Memory B cell (primary cell): Measurements from ENCODE around the gene TRAPPC6A.

Source experiments
- ATAC-seq: fragments of 150-1000 bp; cut with Tn5 transposase; 2 replicates; pipeline ENCODE4 v1.10.0; 2021; ENCODE audit warnings: low read depth, mild to moderate bottlenecking, moderate library complexity
- DNase-seq, 2 donors: peaks; one replicate each; pipeline ENCODE4 v3.0.0; 2022; ENCODE audit warnings: low spot score in 2 of 2
- H3K27ac Mint-ChIP-seq: one replicate; pipeline ENCODE4 v1.8.0; 2022; ENCODE audit warnings: mild to moderate bottlenecking, moderate library complexity, mixed read lengths
- H3K27me3 Mint-ChIP-seq: one replicate; pipeline ENCODE4 v1.8.0; 2022; ENCODE audit warnings: mixed read lengths
- H3K36me3 Mint-ChIP-seq: one replicate; pipeline ENCODE4 v1.8.0; 2022; ENCODE audit warnings: mild to moderate bottlenecking, mixed read lengths
- H3K4me1 Mint-ChIP-seq: one replicate; pipeline ENCODE4 v1.8.0; 2022; ENCODE audit warnings: mixed read lengths
- H3K4me3 Mint-ChIP-seq: one replicate; pipeline ENCODE4 v1.8.0; 2022; ENCODE audit warnings: mild to moderate bottlenecking, moderate library complexity, mixed read lengths
- H3K9me3 Mint-ChIP-seq: one replicate; pipeline ENCODE4 v1.8.0; 2022; ENCODE audit warnings: mixed read lengths

Gene TRAPPC6A

GRCh38 chr19:45142016-45142725 lies 35.9 kb downstream of the TRAPPC6A start:
- no peaks in the 10 kb centered on the region for H3K27me3 Mint-ChIP-seq
- H3K4me1 Mint-ChIP-seq = peaks cover 8% of the 10 kb centered on the region
- ATAC-seq (no peak), DNase-seq (no peak)
- peaks cover 11% of the 10 kb centered on the region for H3K36me3 Mint-ChIP-seq
- H3K4me3 Mint-ChIP-seq = no peak overlapping the region
- H3K27ac Mint-ChIP-seq = no peak overlapping the region
- no peaks in the 10 kb centered on the region for H3K9me3 Mint-ChIP-seq

GRCh38 chr19:45141203-45141900 lies 36.7 kb downstream of the TRAPPC6A start:
- ATAC-seq = no peak
- Mint-ChIP-seq H3K4me3 (no peak overlapping the region), H3K36me3 (peaks cover 11% of the 10 kb centered on the region), H3K9me3 (no peaks in the 10 kb centered on the region), H3K27me3 (no peaks in the 10 kb centered on the region), H3K4me1 (peaks cover 14% of the 10 kb centered on the region), H3K27ac (no peak overlapping the region)
- no peak for DNase-seq

GRCh38 chr19:45140533-45140932 lies 37.5 kb downstream of the TRAPPC6A start:
- Mint-ChIP-seq H3K4me3 (no peak overlapping the region), H3K36me3 (peaks cover 11% of the 10 kb centered on the region), H3K9me3 (no peaks in the 10 kb centered on the region), H3K4me1 (peaks cover 19% of the 10 kb centered on the region), H3K27me3 (no peaks in the 10 kb centered on the region), H3K27ac (no peak overlapping the region)
- ATAC-seq (no peak), DNase-seq (no peak)

GRCh38 chr19:45140144-45140503 lies 37.9 kb downstream of the TRAPPC6A start:
- peaks cover 11% of the 10 kb centered on the region for H3K36me3 Mint-ChIP-seq
- H3K4me1 Mint-ChIP-seq = peaks cover 19% of the 10 kb centered on the region
- DNase-seq (no peak), ATAC-seq (no peak)
- no peak overlapping the region for H3K4me3 Mint-ChIP-seq
- no peaks in the 10 kb centered on the region for H3K9me3 Mint-ChIP-seq
- H3K27me3 Mint-ChIP-seq = no peaks in the 10 kb centered on the region
- no peak overlapping the region for H3K27ac Mint-ChIP-seq

GRCh38 chr19:45139286-45140143 lies 38.5 kb downstream of the TRAPPC6A start:
- no peaks in the 10 kb centered on the region for H3K9me3 Mint-ChIP-seq
- H3K27ac Mint-ChIP-seq = no peak overlapping the region
- DNase-seq = no peak
- H3K36me3 Mint-ChIP-seq = peaks cover 11% of the 10 kb centered on the region
- no peak overlapping the region for H3K4me3 Mint-ChIP-seq
- H3K27me3 Mint-ChIP-seq = no peaks in the 10 kb centered on the region
- ATAC-seq = no peak
- H3K4me1 Mint-ChIP-seq = peaks cover 19% of the 10 kb centered on the region

- Mint-ChIP-seq H3K36me3 (peaks cover 11% of the 10 kb centered on the region), H3K4me1 (peaks cover 24% of the 10 kb centered on the region), H3K27me3 (no peaks in the 10 kb centered on the region), H3K4me3 (no peak overlapping the region), H3K9me3 (no peaks in the 10 kb centered on the region), H3K27ac (no peak overlapping the region)
- DNase-seq = no peak
- ATAC-seq = no peak
Observed at GRCh38 chr19:45138303-45138751, 39.7 kb downstream of the TRAPPC6A start.

- peak overlapping the region; percentile 78 for H3K4me3 Mint-ChIP-seq
- peak; percentile 91 for ATAC-seq
Observed at GRCh38 chr19:45137179-45137761, 40.8 kb downstream of the TRAPPC6A start.

GRCh38 chr19:45136507-45137178 lies 41.4 kb downstream of the TRAPPC6A start:
- Mint-ChIP-seq H3K36me3 (peaks cover 2% of the 10 kb centered on the region), H3K27me3 (no peaks in the 10 kb centered on the region), H3K4me1 (peaks cover 24% of the 10 kb centered on the region), H3K4me3 (peak overlapping the region; percentile 78), H3K27ac (peak overlapping the region; percentile 42), H3K9me3 (no peaks in the 10 kb centered on the region)
- DNase-seq (no peak), ATAC-seq (no peak)

More at GRCh38 chr19:45137179-45137761, 40.8 kb downstream of the TRAPPC6A start:
- Mint-ChIP-seq H3K27ac (peak overlapping the region; percentile 42), H3K27me3 (no peaks in the 10 kb centered on the region), H3K9me3 (no peaks in the 10 kb centered on the region), H3K4me1 (peaks cover 24% of the 10 kb centered on the region), H3K36me3 (peaks cover 2% of the 10 kb centered on the region)
- DNase-seq = peak in 1 of 2 donors; percentile 23

GRCh38 chr19:45135176-45135885 lies 42.7 kb downstream of the TRAPPC6A start:
- H3K27ac Mint-ChIP-seq = no peak overlapping the region
- H3K9me3 Mint-ChIP-seq = no peaks in the 10 kb centered on the region
- peaks cover 2% of the 10 kb centered on the region for H3K36me3 Mint-ChIP-seq
- DNase-seq = no peak
- H3K27me3 Mint-ChIP-seq = no peaks in the 10 kb centered on the region
- no peak for ATAC-seq
- no peak overlapping the region for H3K4me3 Mint-ChIP-seq
- peaks cover 27% of the 10 kb centered on the region for H3K4me1 Mint-ChIP-seq

- ATAC-seq (no peak), DNase-seq (no peak)
- Mint-ChIP-seq H3K4me3 (no peak overlapping the region), H3K27ac (peak overlapping the region; percentile 61), H3K36me3 (peaks cover 2% of the 10 kb centered on the region), H3K27me3 (no peaks in the 10 kb centered on the region), H3K4me1 (peaks cover 27% of the 10 kb centered on the region), H3K9me3 (no peaks in the 10 kb centered on the region)
Observed at GRCh38 chr19:45133661-45134060, 44.4 kb downstream of the TRAPPC6A start.

- ATAC-seq (peak; percentile 56), DNase-seq (no peak)
- H3K27ac Mint-ChIP-seq = no peak overlapping the region
- H3K36me3 Mint-ChIP-seq = no peaks in the 10 kb centered on the region
- H3K9me3 Mint-ChIP-seq = no peaks in the 10 kb centered on the region
- no peaks in the 10 kb centered on the region for H3K27me3 Mint-ChIP-seq
- H3K4me1 Mint-ChIP-seq = peaks cover 13% of the 10 kb centered on the region
- H3K4me3 Mint-ChIP-seq = no peak overlapping the region
Observed at GRCh38 chr19:45130888-45131615, 47.0 kb downstream of the TRAPPC6A start.

- no peak for DNase-seq
- H3K27ac Mint-ChIP-seq = no peak overlapping the region
- no peak overlapping the region for H3K4me3 Mint-ChIP-seq
- no peaks in the 10 kb centered on the region for H3K27me3 Mint-ChIP-seq
- H3K36me3 Mint-ChIP-seq = no peaks in the 10 kb centered on the region
- H3K4me1 Mint-ChIP-seq = peaks cover 17% of the 10 kb centered on the region
- ATAC-seq = no peak
- H3K9me3 Mint-ChIP-seq = no peaks in the 10 kb centered on the region
Observed at GRCh38 chr19:45130236-45130635, 47.8 kb downstream of the TRAPPC6A start.
